ENCODE measurements around the gene SORCS2. TPM values are rescaled to one million over a fixed set of nuclear protein-coding genes. Genes with fewer than 3 reads are reported as not detected.

Gene SORCS2
- total RNA-seq, 1 donor from 2014 or later = 3.1 TPM

DNA sequence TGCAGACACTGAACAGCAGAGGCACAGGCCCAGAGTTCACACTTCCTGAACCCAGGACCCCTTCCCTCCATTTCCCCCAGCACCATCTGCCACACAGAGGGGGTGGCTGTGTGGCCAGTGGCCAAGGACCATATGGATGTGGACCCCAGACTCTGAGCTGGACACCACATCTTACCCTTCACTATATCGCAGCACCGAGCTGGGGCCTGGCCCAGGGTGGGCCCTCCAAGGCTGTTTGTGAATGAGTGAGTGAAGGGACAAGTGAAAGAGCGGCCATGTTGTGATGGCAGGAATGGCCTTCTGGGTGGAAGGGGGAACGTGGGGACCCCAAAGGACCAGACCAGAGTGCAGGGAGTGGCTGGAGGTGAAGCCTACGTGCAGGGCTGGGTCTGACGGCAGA is 498.7 kb downstream of the SORCS2 start:
- Histone ChIP-seq H3K27me3 (ENCODE audit: control insufficient read depth in 3 of 3, insufficient read depth in 3 of 3, low read length in 3 of 3) (peaks cover 0 to 9% (median 6%) of the 10 kb centered on the region in 3 donors), H3K9me3 (ENCODE audit: control insufficient read depth in 3 of 3, low read length in 3 of 3) (no peaks in the 10 kb centered on the region), H3K4me3 (ENCODE audit: low read length in 3 of 3) (no peak overlapping the region), H3K27ac (ENCODE audit: low read depth, low read length) (no peak overlapping the region), H3K9ac (ENCODE audit: low read depth in 1 of 3, low read length in 3 of 3) (no peak overlapping the region), H3K4me1 (ENCODE audit: control insufficient read depth in 3 of 3, insufficient read depth in 3 of 3, low read length in 3 of 3) (no peaks in the 10 kb centered on the region), H3K36me3 (ENCODE audit: control insufficient read depth in 3 of 3, insufficient read depth in 3 of 3, low read length in 3 of 3) (no peaks in the 10 kb centered on the region)

DNA sequence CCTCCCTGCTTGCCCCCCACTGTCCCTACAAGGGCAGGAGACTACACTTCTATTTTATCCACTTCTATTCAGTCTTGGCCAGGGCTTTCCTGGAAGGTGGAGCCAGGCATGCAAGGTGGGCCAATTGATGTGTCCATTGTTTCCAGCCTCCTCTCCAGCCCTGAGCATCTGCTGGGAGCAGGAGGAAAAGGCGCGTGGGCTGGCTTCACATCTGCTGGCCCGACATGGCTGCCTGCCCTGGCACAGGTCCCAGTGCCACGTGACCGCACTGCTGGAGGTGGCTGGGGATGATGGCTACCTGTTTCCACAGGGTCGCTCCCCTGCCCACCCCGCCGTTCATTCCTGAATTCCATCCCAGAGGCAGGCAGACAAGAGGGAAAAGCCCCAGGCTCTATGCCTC is 499.6 kb downstream of the SORCS2 start:
- H3K9ac ChIP-seq (ENCODE audit: low read depth in 1 of 3, low read length in 3 of 3) = no peak overlapping the region
- no peaks in the 10 kb centered on the region for H3K9me3 ChIP-seq (ENCODE audit: control insufficient read depth in 3 of 3, low read length in 3 of 3)
- H3K27me3 ChIP-seq (ENCODE audit: control insufficient read depth in 3 of 3, insufficient read depth in 3 of 3, low read length in 3 of 3) = peaks cover 0 to 15% (median 7%) of the 10 kb centered on the region in 3 donors
- H3K4me3 ChIP-seq (ENCODE audit: low read length in 3 of 3) = no peak overlapping the region
- H3K36me3 ChIP-seq (ENCODE audit: control insufficient read depth in 3 of 3, insufficient read depth in 3 of 3, low read length in 3 of 3) = no peaks in the 10 kb centered on the region
- H3K4me1 ChIP-seq (ENCODE audit: control insufficient read depth in 3 of 3, insufficient read depth in 3 of 3, low read length in 3 of 3) = peaks cover 0 to 3% (median under 1%) of the 10 kb centered on the region in 3 donors
- H3K27ac ChIP-seq (ENCODE audit: low read depth, low read length) = no peak overlapping the region

DNA sequence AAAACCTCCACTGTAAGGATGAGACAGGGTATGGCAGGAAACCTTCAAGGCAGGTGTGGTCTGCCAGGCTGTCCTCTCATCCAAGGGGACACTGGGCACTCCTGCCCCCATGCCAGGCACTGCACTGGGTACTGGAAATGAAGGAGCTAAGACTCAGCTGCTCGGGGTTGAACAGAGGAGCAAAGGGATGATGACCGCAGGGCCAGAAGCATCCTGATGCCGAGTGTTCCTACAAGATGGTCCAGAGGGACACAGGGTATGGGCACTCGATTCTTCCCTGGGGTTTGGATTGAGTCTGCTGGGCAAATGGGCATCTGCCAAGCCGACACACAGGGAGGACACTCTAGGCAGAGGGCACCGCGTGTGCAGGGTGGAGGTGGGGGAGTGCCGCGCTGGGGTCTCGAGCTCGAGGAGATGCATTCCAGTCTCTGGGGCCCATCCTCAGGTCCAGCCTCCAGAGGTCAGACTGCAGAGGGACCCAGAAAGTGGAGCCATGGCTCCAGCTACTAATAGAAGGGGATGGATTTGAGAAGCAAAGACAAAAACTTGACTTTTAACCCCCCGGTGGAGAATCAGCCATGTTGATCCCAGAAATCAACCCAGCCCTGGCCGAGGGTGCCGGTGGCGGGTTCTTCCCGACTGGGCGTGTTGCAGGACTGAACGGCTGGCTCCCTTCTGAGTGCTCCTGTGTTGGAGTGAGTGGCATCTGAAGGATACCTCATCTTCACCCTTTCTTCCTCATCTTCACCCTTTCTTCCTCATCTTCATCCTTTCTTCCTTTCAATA is 500.3 kb downstream of the SORCS2 start:
- Histone ChIP-seq H3K4me3 (ENCODE audit: low read length in 3 of 3) (no peak overlapping the region), H3K27me3 (ENCODE audit: control insufficient read depth in 3 of 3, insufficient read depth in 3 of 3, low read length in 3 of 3) (peaks cover 0 to 20% (median 13%) of the 10 kb centered on the region in 3 donors), H3K9me3 (ENCODE audit: control insufficient read depth in 3 of 3, low read length in 3 of 3) (no peaks in the 10 kb centered on the region), H3K36me3 (ENCODE audit: control insufficient read depth in 3 of 3, insufficient read depth in 3 of 3, low read length in 3 of 3) (no peaks in the 10 kb centered on the region), H3K4me1 (ENCODE audit: control insufficient read depth in 3 of 3, insufficient read depth in 3 of 3, low read length in 3 of 3) (peaks cover 0 to 5% (median 4%) of the 10 kb centered on the region in 3 donors), H3K9ac (ENCODE audit: low read depth in 1 of 3, low read length in 3 of 3) (no peak overlapping the region), H3K27ac (ENCODE audit: low read depth, low read length) (no peak overlapping the region)

DNA sequence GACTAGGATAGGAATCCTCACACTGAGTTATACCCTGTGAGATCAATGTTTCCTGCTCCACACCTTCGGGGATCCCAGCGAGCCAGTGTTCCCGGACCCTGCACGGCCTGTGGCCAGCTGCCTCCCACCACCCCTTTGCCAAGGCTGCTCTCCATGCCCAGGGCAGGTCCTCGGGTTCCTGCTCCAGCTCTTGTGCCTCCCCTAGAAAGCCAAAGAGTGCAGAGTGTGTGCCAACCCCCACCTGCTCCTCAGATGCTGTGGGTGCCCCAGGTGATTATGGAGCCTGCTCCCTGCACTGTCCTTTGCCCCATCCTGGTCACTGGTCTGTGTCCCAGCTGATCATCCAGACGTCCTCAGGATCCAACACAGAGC is 500.9 kb downstream of the SORCS2 start:
- H3K9ac ChIP-seq (ENCODE audit: low read depth in 1 of 3, low read length in 3 of 3) = no peak overlapping the region
- H3K4me1 ChIP-seq (ENCODE audit: control insufficient read depth in 3 of 3, insufficient read depth in 3 of 3, low read length in 3 of 3) = peaks cover 0 to 6% (median 4%) of the 10 kb centered on the region in 3 donors
- H3K27me3 ChIP-seq (ENCODE audit: control insufficient read depth in 3 of 3, insufficient read depth in 3 of 3, low read length in 3 of 3) = peaks cover 0 to 20% (median 17%) of the 10 kb centered on the region in 3 donors
- H3K4me3 ChIP-seq (ENCODE audit: low read length in 3 of 3) = no peak overlapping the region
- H3K36me3 ChIP-seq (ENCODE audit: control insufficient read depth in 3 of 3, insufficient read depth in 3 of 3, low read length in 3 of 3) = no peaks in the 10 kb centered on the region
- no peak overlapping the region for H3K27ac ChIP-seq (ENCODE audit: low read depth, low read length)
- H3K9me3 ChIP-seq (ENCODE audit: control insufficient read depth in 3 of 3, low read length in 3 of 3) = no peaks in the 10 kb centered on the region

DNA sequence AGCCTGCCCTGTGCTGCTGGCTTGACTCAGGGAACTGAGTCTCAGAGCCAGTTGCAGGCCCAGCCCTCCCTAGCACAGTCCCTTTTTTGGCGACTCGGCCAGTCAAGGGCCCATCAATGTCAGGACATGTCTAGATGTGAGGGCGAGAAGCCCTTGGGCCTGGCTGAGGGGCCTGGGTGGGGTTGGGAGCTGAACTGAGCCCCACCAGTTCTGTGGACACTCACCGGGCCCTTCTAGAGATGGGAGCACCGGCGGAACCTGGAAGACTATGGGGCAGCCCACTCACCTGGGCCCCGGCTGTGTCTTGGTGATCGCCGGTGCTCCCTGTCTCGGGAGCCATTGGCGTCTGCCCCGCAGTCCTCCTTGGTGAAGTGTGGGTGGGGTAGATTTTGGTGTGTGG is 501.4 kb downstream of the SORCS2 start:
- H3K9me3 ChIP-seq (ENCODE audit: control insufficient read depth in 3 of 3, low read length in 3 of 3) = no peaks in the 10 kb centered on the region
- H3K27me3 ChIP-seq (ENCODE audit: control insufficient read depth in 3 of 3, insufficient read depth in 3 of 3, low read length in 3 of 3) = peaks cover 0 to 18% (median 17%) of the 10 kb centered on the region in 3 donors
- H3K4me3 ChIP-seq (ENCODE audit: low read length in 3 of 3) = no peak overlapping the region
- no peaks in the 10 kb centered on the region for H3K36me3 ChIP-seq (ENCODE audit: control insufficient read depth in 3 of 3, insufficient read depth in 3 of 3, low read length in 3 of 3)
- no peak overlapping the region for H3K9ac ChIP-seq (ENCODE audit: low read depth in 1 of 3, low read length in 3 of 3)
- peaks cover 0 to 6% (median 4%) of the 10 kb centered on the region in 3 donors for H3K4me1 ChIP-seq (ENCODE audit: control insufficient read depth in 3 of 3, insufficient read depth in 3 of 3, low read length in 3 of 3)
- no peak overlapping the region for H3K27ac ChIP-seq (ENCODE audit: low read depth, low read length)

DNA sequence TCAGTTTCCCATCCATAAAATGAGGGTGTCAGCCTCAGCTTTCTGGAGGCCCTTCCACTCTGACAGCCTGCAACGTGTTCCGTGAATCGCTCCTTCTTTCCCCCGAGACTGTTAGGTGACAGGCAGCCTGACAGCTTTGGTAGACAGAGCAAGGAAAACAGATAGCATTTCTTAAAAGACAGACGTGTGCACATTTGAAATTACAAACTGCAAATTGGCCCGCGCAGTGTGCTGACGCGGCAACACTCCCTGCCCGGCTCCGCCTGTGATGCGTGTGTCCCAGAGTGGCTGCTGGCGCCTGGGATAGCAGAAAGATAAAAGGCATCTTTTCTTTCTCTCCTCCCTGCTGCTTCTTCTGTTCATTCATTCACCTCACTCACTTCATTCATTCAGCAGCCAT is 502.0 kb downstream of the SORCS2 start:
- no peak overlapping the region for H3K9ac ChIP-seq (ENCODE audit: low read depth in 1 of 3, low read length in 3 of 3)
- H3K4me3 ChIP-seq (ENCODE audit: low read length in 3 of 3) = no peak overlapping the region
- H3K27me3 ChIP-seq (ENCODE audit: control insufficient read depth in 3 of 3, insufficient read depth in 3 of 3, low read length in 3 of 3) = peaks cover 0 to 23% (median 20%) of the 10 kb centered on the region in 3 donors
- H3K9me3 ChIP-seq (ENCODE audit: control insufficient read depth in 3 of 3, low read length in 3 of 3) = no peaks in the 10 kb centered on the region
- H3K36me3 ChIP-seq (ENCODE audit: control insufficient read depth in 3 of 3, insufficient read depth in 3 of 3, low read length in 3 of 3) = no peaks in the 10 kb centered on the region
- H3K27ac ChIP-seq (ENCODE audit: low read depth, low read length) = no peak overlapping the region
- H3K4me1 ChIP-seq (ENCODE audit: control insufficient read depth in 3 of 3, insufficient read depth in 3 of 3, low read length in 3 of 3) = peaks cover 0 to 6% (median 4%) of the 10 kb centered on the region in 3 donors

DNA sequence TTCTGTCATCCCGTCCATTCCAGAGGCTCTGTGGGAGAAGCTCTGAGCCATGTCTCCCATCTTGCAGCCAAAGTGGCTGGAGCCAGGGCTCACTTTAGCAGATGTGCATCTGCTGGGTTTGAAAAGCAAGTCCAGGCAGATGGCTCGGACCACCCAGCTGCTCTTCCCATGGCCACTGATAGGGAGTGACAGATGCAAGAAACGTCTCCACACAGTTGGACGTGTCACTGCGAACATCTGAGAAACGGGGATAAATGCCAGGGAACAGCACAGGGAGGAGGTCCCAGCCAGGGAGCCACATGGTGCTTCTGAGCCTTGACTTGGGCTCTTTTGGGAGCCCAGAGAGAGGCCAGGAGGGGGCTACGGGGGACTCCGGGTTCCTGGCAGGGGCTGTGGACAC is 505.0 kb downstream of the SORCS2 start:
- no peaks in the 10 kb centered on the region for H3K36me3 ChIP-seq (ENCODE audit: control insufficient read depth in 3 of 3, insufficient read depth in 3 of 3, low read length in 3 of 3)
- peaks cover 0 to 6% (median 4%) of the 10 kb centered on the region in 3 donors for H3K4me1 ChIP-seq (ENCODE audit: control insufficient read depth in 3 of 3, insufficient read depth in 3 of 3, low read length in 3 of 3)
- no peak overlapping the region for H3K27ac ChIP-seq (ENCODE audit: low read depth, low read length)
- H3K4me3 ChIP-seq (ENCODE audit: low read length in 3 of 3) = no peak overlapping the region
- no peaks in the 10 kb centered on the region for H3K9me3 ChIP-seq (ENCODE audit: control insufficient read depth in 3 of 3, low read length in 3 of 3)
- peaks cover 0 to 36% (median 28%) of the 10 kb centered on the region in 3 donors for H3K27me3 ChIP-seq (ENCODE audit: control insufficient read depth in 3 of 3, insufficient read depth in 3 of 3, low read length in 3 of 3)
- H3K9ac ChIP-seq (ENCODE audit: low read depth in 1 of 3, low read length in 3 of 3) = no peak overlapping the region

DNA sequence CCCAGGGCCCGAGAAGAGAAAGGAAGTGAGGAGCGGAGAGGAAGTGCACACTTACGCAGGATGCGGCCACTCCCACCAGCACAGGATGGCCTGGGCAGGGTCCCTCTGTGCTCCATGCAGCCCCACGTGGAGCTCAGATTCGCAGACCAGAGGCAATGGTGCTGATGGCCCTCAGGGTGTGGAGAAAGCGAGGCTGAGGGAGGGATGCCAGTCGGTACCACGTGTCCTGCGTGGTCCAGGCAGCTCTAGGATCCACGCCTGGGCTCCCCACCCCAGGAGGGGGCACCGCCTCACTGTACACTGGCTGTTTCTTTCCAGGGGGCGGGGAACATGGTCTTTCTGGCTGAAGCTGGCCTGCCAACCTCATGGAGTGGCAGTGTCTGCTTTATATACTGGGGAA is 505.5 kb downstream of the SORCS2 start:
- no peak overlapping the region for H3K4me3 ChIP-seq (ENCODE audit: low read length in 3 of 3)
- no peaks in the 10 kb centered on the region for H3K36me3 ChIP-seq (ENCODE audit: control insufficient read depth in 3 of 3, insufficient read depth in 3 of 3, low read length in 3 of 3)
- no peak overlapping the region for H3K9ac ChIP-seq (ENCODE audit: low read depth in 1 of 3, low read length in 3 of 3)
- H3K9me3 ChIP-seq (ENCODE audit: control insufficient read depth in 3 of 3, low read length in 3 of 3) = no peaks in the 10 kb centered on the region
- H3K27ac ChIP-seq (ENCODE audit: low read depth, low read length) = no peak overlapping the region
- H3K4me1 ChIP-seq (ENCODE audit: control insufficient read depth in 3 of 3, insufficient read depth in 3 of 3, low read length in 3 of 3) = peaks cover 0 to 6% (median 4%) of the 10 kb centered on the region in 3 donors
- H3K27me3 ChIP-seq (ENCODE audit: control insufficient read depth in 3 of 3, insufficient read depth in 3 of 3, low read length in 3 of 3) = peaks cover 0 to 36% (median 28%) of the 10 kb centered on the region in 3 donors

DNA sequence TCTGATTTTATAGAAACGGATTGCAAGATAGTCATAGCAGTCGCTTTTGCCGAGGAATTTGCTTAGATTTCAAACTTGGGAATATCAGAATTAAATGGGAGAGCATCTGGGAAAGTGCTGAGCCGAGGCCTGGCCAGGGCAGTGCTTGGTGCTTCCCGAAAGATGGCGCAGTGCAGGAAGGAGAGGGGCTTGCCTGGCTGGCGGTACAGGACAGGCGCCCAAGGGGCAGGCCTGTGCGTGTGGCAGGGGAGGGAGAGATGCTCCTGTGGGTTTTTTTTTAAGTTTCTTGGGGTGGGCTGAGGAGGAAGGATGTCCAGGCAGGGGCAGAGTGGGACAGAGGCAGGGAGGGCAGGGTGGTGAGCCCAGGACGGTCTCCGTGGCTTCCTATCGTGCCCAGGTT is 506.2 kb downstream of the SORCS2 start:
- Histone ChIP-seq H3K9me3 (ENCODE audit: control insufficient read depth in 3 of 3, low read length in 3 of 3) (no peaks in the 10 kb centered on the region), H3K9ac (ENCODE audit: low read depth in 1 of 3, low read length in 3 of 3) (no peak overlapping the region), H3K36me3 (ENCODE audit: control insufficient read depth in 3 of 3, insufficient read depth in 3 of 3, low read length in 3 of 3) (no peaks in the 10 kb centered on the region), H3K27ac (ENCODE audit: low read depth, low read length) (no peak overlapping the region), H3K4me3 (ENCODE audit: low read length in 3 of 3) (no peak overlapping the region), H3K4me1 (ENCODE audit: control insufficient read depth in 3 of 3, insufficient read depth in 3 of 3, low read length in 3 of 3) (peaks cover 0 to 6% (median 4%) of the 10 kb centered on the region in 3 donors), H3K27me3 (ENCODE audit: control insufficient read depth in 3 of 3, insufficient read depth in 3 of 3, low read length in 3 of 3) (peaks cover 0 to 36% (median 28%) of the 10 kb centered on the region in 3 donors)

DNA sequence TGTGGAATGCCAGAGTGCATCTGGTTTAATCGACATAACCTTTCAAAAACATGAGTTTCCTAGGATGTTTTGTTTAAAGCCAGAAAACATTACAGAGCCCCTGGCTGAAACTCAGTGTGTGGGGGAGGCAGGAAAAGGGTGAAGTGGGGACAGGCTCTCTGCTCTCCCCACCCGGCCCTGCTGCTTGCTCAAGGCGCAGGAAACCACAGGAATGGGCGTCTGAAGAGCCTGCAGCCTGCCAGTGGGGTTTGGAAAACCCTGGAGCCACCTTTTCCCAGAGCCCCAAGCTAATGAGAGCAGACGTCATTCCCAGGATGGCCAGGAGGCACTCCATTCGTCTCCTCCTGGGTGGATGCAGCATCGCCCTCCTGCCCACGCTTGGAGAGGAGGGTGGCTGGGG is 506.7 kb downstream of the SORCS2 start:
- Histone ChIP-seq H3K4me3 (ENCODE audit: low read length in 3 of 3) (no peak overlapping the region), H3K36me3 (ENCODE audit: control insufficient read depth in 3 of 3, insufficient read depth in 3 of 3, low read length in 3 of 3) (no peaks in the 10 kb centered on the region), H3K27ac (ENCODE audit: low read depth, low read length) (no peak overlapping the region), H3K9me3 (ENCODE audit: control insufficient read depth in 3 of 3, low read length in 3 of 3) (no peaks in the 10 kb centered on the region), H3K9ac (ENCODE audit: low read depth in 1 of 3, low read length in 3 of 3) (no peak overlapping the region), H3K27me3 (ENCODE audit: control insufficient read depth in 3 of 3, insufficient read depth in 3 of 3, low read length in 3 of 3) (peaks cover 0 to 40% (median 28%) of the 10 kb centered on the region in 3 donors), H3K4me1 (ENCODE audit: control insufficient read depth in 3 of 3, insufficient read depth in 3 of 3, low read length in 3 of 3) (peaks cover 0 to 6% (median 4%) of the 10 kb centered on the region in 3 donors)

Measured in skeletal muscle tissue (tissue), 4 donors.